IMR-90 (cell line): ENCODE results near the gene PHOSPHO2. TPM values are rescaled to one million over a fixed set of nuclear protein-coding genes. Genes with fewer than 3 reads are reported as not detected.

Experiments used
- ATAC-seq: fragments of 200-7000 bp; cut with Tn5 transposase; 2 replicates; pipeline ENCODE4 v1.9.1; 2020; ENCODE audit warnings: low read depth, mild to moderate bottlenecking, moderate library complexity
- BruUV-seq: library from RNA; stranded (reverse); fragments of 400-500 nt; replicated peaks from 2 replicates; lab custom pipeline; 2021; lab: Mats Ljungman, UMichigan
- CTCF ChIA-PET: fragments of 300-600 bp; formaldehyde crosslinking; extraction: SDS; loops from one replicate; lab custom pipeline; 2021; ENCODE audit warnings: antibody characterized with exemption; lab: Yijun Ruan, JAX
- POLR2A ChIA-PET: fragments of 300-600 bp; sonication (Branson Sonifier 250); formaldehyde crosslinking; loops from one replicate; lab custom pipeline; 2022; ENCODE audit warnings: antibody characterized with exemption; ENCODE audit not compliant: unreplicated experiment; lab: Charles Lee
- DNase-seq: peaks from one replicate; pipeline ENCODE4 v3.0.0; 2013
- H2AFZ ChIP-seq: replicated peaks from 2 replicates; pipeline ENCODE3; 2013; ENCODE audit warnings: low read length, mild to moderate bottlenecking; ENCODE audit not compliant: poor library complexity
- H2AK5ac ChIP-seq: 2 replicates; pipeline ENCODE4 v1.6.1; 2013; ENCODE audit warnings: low read depth, low read length, inconsistent platforms
- H2AK9ac ChIP-seq: replicated peaks from 2 replicates; pipeline ENCODE3; 2013; ENCODE audit warnings: mild to moderate bottlenecking, low read depth, low read length, moderate library complexity; ENCODE audit not compliant: poor library complexity
- H2BK120ac ChIP-seq: 2 replicates; pipeline ENCODE4 v1.6.1; 2013; ENCODE audit warnings: low read depth, low read length, inconsistent platforms
- H2BK15ac ChIP-seq: 3 replicates; pipeline ENCODE4 v1.6.1; 2013; ENCODE audit warnings: low read depth, low read length, inconsistent platforms
- H2BK20ac ChIP-seq: 2 replicates; pipeline ENCODE4 v1.6.1; 2013; ENCODE audit warnings: low read depth, mild to moderate bottlenecking, inconsistent platforms, low read length, moderate library complexity
- H2BK5ac ChIP-seq: 2 replicates; pipeline ENCODE4 v1.6.1; 2013; ENCODE audit warnings: mild to moderate bottlenecking, low read depth, low read length, inconsistent platforms; ENCODE audit not compliant: poor library complexity, severe bottlenecking
- H3K14ac ChIP-seq: replicated peaks from 2 replicates; pipeline ENCODE4 v1.6.1; 2013; ENCODE audit warnings: low read depth, low read length, inconsistent platforms
- H3K18ac ChIP-seq: 2 replicates; pipeline ENCODE4 v1.6.1; 2013; ENCODE audit warnings: low read depth, low read length, control low read depth
- H3K23ac ChIP-seq: 2 replicates; pipeline ENCODE4 v1.6.1; 2013; ENCODE audit warnings: low read depth, low read length, inconsistent platforms
- H3K27ac ChIP-seq: 2 replicates; pipeline ENCODE4 v1.5.1; 2013; ENCODE audit warnings: mild to moderate bottlenecking, control low read depth, low read length; ENCODE audit not compliant: insufficient read depth
- H3K27me3 ChIP-seq: 2 replicates; pipeline ENCODE4 v1.6.1; 2013; ENCODE audit warnings: low read length; ENCODE audit not compliant: control insufficient read depth, insufficient read depth
- H3K36me3 ChIP-seq: 2 replicates; pipeline ENCODE4 v1.6.1; 2013; ENCODE audit warnings: low read length, mixed read lengths; ENCODE audit not compliant: control insufficient read depth, insufficient read depth
- H3K4ac ChIP-seq: 2 replicates; pipeline ENCODE4 v1.6.1; 2013; ENCODE audit warnings: low read depth, low read length, inconsistent platforms
- H3K4me1 ChIP-seq: 2 replicates; pipeline ENCODE4 v1.6.1; 2013; ENCODE audit warnings: low read length, mixed read lengths; ENCODE audit not compliant: control insufficient read depth, insufficient read depth
- H3K4me2 ChIP-seq: 2 replicates; pipeline ENCODE4 v1.6.1; 2013; ENCODE audit warnings: low read depth, mild to moderate bottlenecking, control low read depth, low read length, moderate library complexity
- H3K4me3 ChIP-seq: 2 replicates; pipeline ENCODE4 v1.5.1; 2013; ENCODE audit warnings: low read depth, mild to moderate bottlenecking, control low read depth, low read length, moderate library complexity; ENCODE audit not compliant: insufficient read depth
- H3K56ac ChIP-seq: 2 replicates; pipeline ENCODE4 v1.6.1; 2013; ENCODE audit warnings: low read length, inconsistent platforms; ENCODE audit not compliant: insufficient read depth; ENCODE audit errors: extremely low read depth
- H3K79me1 ChIP-seq, 2 experiments: 2 replicates each; pipeline ENCODE4 v1.6.1; 2013; ENCODE audit warnings: low read length in 2 of 2, inconsistent platforms in 1 of 2, low read depth in 1 of 2
- H3K9ac ChIP-seq: 2 replicates; pipeline ENCODE4 v1.6.1; 2013; ENCODE audit warnings: low read depth, low read length, control low read depth
- H3K9me1 ChIP-seq: 2 replicates; pipeline ENCODE4 v1.6.1; 2013; ENCODE audit warnings: low read length, inconsistent platforms; ENCODE audit not compliant: insufficient read depth
- H3K9me3 ChIP-seq: 2 replicates; pipeline ENCODE4 v1.6.1; 2013; ENCODE audit warnings: low read length; ENCODE audit not compliant: control insufficient read depth, insufficient read depth
- H4K20me1 ChIP-seq: 2 replicates; pipeline ENCODE4 v1.6.1; 2013; ENCODE audit warnings: low read length, inconsistent platforms; ENCODE audit not compliant: insufficient read depth
- H4K5ac ChIP-seq: 2 replicates; pipeline ENCODE4 v1.6.1; 2013; ENCODE audit warnings: mild to moderate bottlenecking, low read depth, low read length, control low read depth
- H4K8ac ChIP-seq, 2 experiments: 2 replicates each; pipeline ENCODE4 v1.6.1; 2013; ENCODE audit warnings: low read depth in 2 of 2, low read length in 2 of 2, control low read depth in 1 of 2, inconsistent platforms in 1 of 2
- H4K91ac ChIP-seq: 2 replicates; pipeline ENCODE4 v1.6.1; 2013; ENCODE audit warnings: low read depth, low read length, inconsistent platforms; ENCODE audit not compliant: insufficient read depth
- BHLHE40 ChIP-seq: fragments of 150-350 bp; IDR thresholded peaks from 2 replicates; pipeline ENCODE4 v1.6.1; 2016; ENCODE audit warnings: mild to moderate bottlenecking, low read depth, low read length
- CEBPB ChIP-seq: IDR thresholded peaks from 2 replicates; pipeline ENCODE4 v1.6.1; 2012; ENCODE audit warnings: low read depth, low read length, improper control_type of control experiment
- CHD1 ChIP-seq: IDR thresholded peaks from 2 replicates; pipeline ENCODE4 v1.6.1; 2012; ENCODE audit warnings: low read depth, low read length, improper control_type of control experiment
- CTCF ChIP-seq: conservative IDR thresholded peaks from 2 replicates; pipeline ENCODE4 v1.5.1; 2012; ENCODE audit warnings: mild to moderate bottlenecking, low read depth, low read length, improper control_type of control experiment
- ELK1 ChIP-seq: fragments of 150-350 bp; IDR thresholded peaks from 2 replicates; pipeline ENCODE4 v1.6.1; 2016; ENCODE audit warnings: low read depth, mild to moderate bottlenecking, low read length, moderate library complexity, borderline replicate concordance
- FOS ChIP-seq: fragments of 150-350 bp; IDR thresholded peaks from 2 replicates; pipeline ENCODE4 v1.6.1; 2016; ENCODE audit warnings: low read depth, low read length
- MAFK ChIP-seq: IDR thresholded peaks from 2 replicates; pipeline ENCODE4 v1.6.1; 2012; ENCODE audit warnings: low read depth, low read length, improper control_type of control experiment
- MAZ ChIP-seq: IDR thresholded peaks from 2 replicates; pipeline ENCODE4 v1.6.1; 2012; ENCODE audit warnings: low read depth, mild to moderate bottlenecking, low read length, improper control_type of control experiment, moderate library complexity, borderline replicate concordance
- MXI1 ChIP-seq: IDR thresholded peaks from 2 replicates; pipeline ENCODE4 v1.6.1; 2012; ENCODE audit warnings: low read depth, mild to moderate bottlenecking, low read length, moderate library complexity, borderline replicate concordance
- NFE2L2 ChIP-seq: fragments of 150-350 bp; IDR thresholded peaks from 2 replicates; pipeline ENCODE4 v1.6.1; 2016; ENCODE audit warnings: low read depth, mild to moderate bottlenecking, low read length
- POLR2A ChIP-seq: IDR thresholded peaks from 2 replicates; pipeline ENCODE4 v1.6.1; 2012; ENCODE audit warnings: mild to moderate bottlenecking, low read depth, low read length
- RAD21 ChIP-seq: IDR thresholded peaks from 2 replicates; pipeline ENCODE4 v1.6.1; 2012; ENCODE audit warnings: low read length, improper control_type of control experiment
- RCOR1 ChIP-seq: IDR thresholded peaks from 2 replicates; pipeline ENCODE4 v1.6.1; 2012; ENCODE audit warnings: mild to moderate bottlenecking, low read length, improper control_type of control experiment; ENCODE audit not compliant: insufficient replicate concordance
- RFX5 ChIP-seq: IDR thresholded peaks from 2 replicates; pipeline ENCODE4 v1.8.0; 2012; ENCODE audit warnings: low read depth, mild to moderate bottlenecking, low read length, moderate library complexity
- SMC3 ChIP-seq: fragments of 150-350 bp; IDR thresholded peaks from 2 replicates; pipeline ENCODE4 v1.6.1; 2016; ENCODE audit warnings: low read depth, mild to moderate bottlenecking, antibody characterized with exemption, low read length, moderate library complexity
- USF2 ChIP-seq: fragments of 150-350 bp; IDR thresholded peaks from 2 replicates; pipeline ENCODE4 v1.6.1; 2017; ENCODE audit warnings: mild to moderate bottlenecking, antibody characterized with exemption, low read length, low read depth
- WGBS, 2 experiments: methylation state at CpG; one replicate each; pipeline versions ENCODE4 v1.1.5 to v1.1.7; 2013; ENCODE audit warnings: missing lambda C conversion rate in 2 of 2; ENCODE audit not compliant: insufficient read length in 1 of 2; ENCODE audit errors: extremely low coverage in 2 of 2; 5-methylcytosine and 5-hydroxymethylcytosine counted together
- dilution Hi-C: fragments of 300-500 bp; cut with HindIII; formaldehyde crosslinking; loops from one replicate; pipeline ENCODE4 v1.14.3; 2018; ENCODE audit warnings: low sequenced_read_pairs; ENCODE audit not compliant: unreplicated experiment
- in situ Hi-C: fragments of 300-500 bp; cut with MboI; formaldehyde crosslinking; loops from 3 replicates; pipeline ENCODE4 v1.14.3; 2019; ENCODE audit warnings: low sequenced_read_pairs, inconsistent platforms, mixed read lengths
- intact Hi-C: fragments of 100-400 bp; cut with micrococcal nuclease; formaldehyde crosslinking; loops from 2 replicates; pipeline ENCODE4 v1.10.0; 2022
- polyA plus RNA-seq, 3 experiments: library from polyadenylated mRNA; depleted of rRNA; stranded (reverse); fragments of >200 nt; gene quantifications; 2 replicates each; pipeline ENCODE4 v1.2.3, GENCODE V29; 2012; ENCODE audit warnings: low replicate concordance in 1 of 3
- total RNA-seq: library from RNA; depleted of rRNA; stranded (reverse); fragments of >200 nt; gene quantifications from 2 replicates; pipeline ENCODE4 v1.2.3, GENCODE V29; 2012

The PHOSPHO2 gene
- total and polyA plus RNA-seq, 2 of the 4 experiments (the other 2 are of a cell fraction) = 0.48 to 0.54 TPM

DNA sequence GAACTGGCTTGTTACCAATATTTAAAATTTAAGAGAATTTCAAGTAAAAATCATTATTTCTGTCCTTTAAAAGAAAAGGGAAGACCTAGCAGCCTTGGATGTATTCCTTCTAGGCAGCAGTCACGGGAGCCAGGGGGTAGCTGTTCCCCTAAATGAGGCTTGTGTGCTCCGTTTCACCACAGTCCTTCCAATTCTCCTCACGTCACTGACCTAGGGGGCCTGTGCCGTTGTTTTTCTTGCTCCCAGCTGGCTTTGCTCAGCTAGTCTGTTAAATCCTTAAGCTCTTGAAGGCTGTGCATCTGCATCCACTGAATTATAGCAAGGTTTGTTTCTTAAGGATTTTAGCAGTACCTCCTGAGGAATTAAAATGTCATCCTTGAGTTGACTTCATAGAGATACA, 49.3 kb downstream of the PHOSPHO2 start:
- no peak overlapping the region for H3K27ac ChIP-seq
- no peak overlapping the region for H3K9ac ChIP-seq
- H3K56ac ChIP-seq = no peak overlapping the region
- H3K79me1 ChIP-seq = no peaks in the 10 kb centered on the region
- WGBS, 2 experiments = no CpG with 5 or more reads among the region's 4 CpGs
- peaks cover 4% of the 10 kb centered on the region; the same call in 1 of the 2 replicates for H3K36me3 ChIP-seq
- H2BK15ac ChIP-seq = no peak overlapping the region
- no peak overlapping the region for H2AK9ac ChIP-seq
- CTCF ChIA-PET = no interaction called here
- no peak overlapping the region for H4K91ac ChIP-seq
- H3K14ac ChIP-seq = no peak overlapping the region
- POLR2A ChIA-PET = no interaction called here
- in situ Hi-C loops = no loop called here
- no peak overlapping the region for H3K23ac ChIP-seq
- no peaks in the 10 kb centered on the region for H3K27me3 ChIP-seq
- no TSS peak for BruUV-seq
- H3K9me1 ChIP-seq = no peaks in the 10 kb centered on the region
- no peak for ATAC-seq
- dilution Hi-C loops = no loop called here
- TF ChIP-seq RAD21 (no peak), RFX5 (no peak), CTCF (no peak), CEBPB (no peak), RCOR1 (no peak), USF2 (no peak), FOS (no peak), SMC3 (no peak), POLR2A (no peak), BHLHE40 (no peak), ELK1 (no peak), NFE2L2 (no peak), MAZ (no peak), MAFK (no peak), CHD1 (no peak), MXI1 (no peak)
- H4K20me1 ChIP-seq = no peaks in the 10 kb centered on the region
- H3K9me3 ChIP-seq = no peaks in the 10 kb centered on the region
- no peak overlapping the region for H2BK120ac ChIP-seq
- H4K8ac ChIP-seq = no peak overlapping the region
- intact Hi-C loops = no loop called here
- no peak overlapping the region for H3K18ac ChIP-seq
- H3K4me3 ChIP-seq = no peak overlapping the region
- no peak overlapping the region for H2BK20ac ChIP-seq
- no peak for DNase-seq
- H4K5ac ChIP-seq = no peak overlapping the region
- H3K4me2 ChIP-seq = no peak overlapping the region
- no peak overlapping the region for H2AK5ac ChIP-seq
- no peaks in the 10 kb centered on the region for H3K4me1 ChIP-seq
- H2BK5ac ChIP-seq = no peak overlapping the region
- H3K4ac ChIP-seq = no peak overlapping the region
- H2AFZ ChIP-seq = no peak overlapping the region
